GM23248 (cell line): ENCODE measurements around the gene PLEK2.

ENCODE experiments used
- EZH2 ChIP-seq: fragments of 200-600 bp; sonication (generic); IDR thresholded peaks from 2 replicates; pipeline ENCODE4 v1.6.1; 2018; ENCODE audit warnings: antibody characterized with exemption, mild to moderate bottlenecking; ENCODE audit not compliant: insufficient read depth, poor library complexity, severe bottlenecking
- EZH2phosphoT487 ChIP-seq: fragments of 200-600 bp; sonication (generic); IDR thresholded peaks from 2 replicates; pipeline ENCODE4 v1.6.1; 2018; ENCODE audit warnings: antibody characterized with exemption, moderate library complexity, mild to moderate bottlenecking, low read depth; ENCODE audit not compliant: insufficient read depth

DNA sequence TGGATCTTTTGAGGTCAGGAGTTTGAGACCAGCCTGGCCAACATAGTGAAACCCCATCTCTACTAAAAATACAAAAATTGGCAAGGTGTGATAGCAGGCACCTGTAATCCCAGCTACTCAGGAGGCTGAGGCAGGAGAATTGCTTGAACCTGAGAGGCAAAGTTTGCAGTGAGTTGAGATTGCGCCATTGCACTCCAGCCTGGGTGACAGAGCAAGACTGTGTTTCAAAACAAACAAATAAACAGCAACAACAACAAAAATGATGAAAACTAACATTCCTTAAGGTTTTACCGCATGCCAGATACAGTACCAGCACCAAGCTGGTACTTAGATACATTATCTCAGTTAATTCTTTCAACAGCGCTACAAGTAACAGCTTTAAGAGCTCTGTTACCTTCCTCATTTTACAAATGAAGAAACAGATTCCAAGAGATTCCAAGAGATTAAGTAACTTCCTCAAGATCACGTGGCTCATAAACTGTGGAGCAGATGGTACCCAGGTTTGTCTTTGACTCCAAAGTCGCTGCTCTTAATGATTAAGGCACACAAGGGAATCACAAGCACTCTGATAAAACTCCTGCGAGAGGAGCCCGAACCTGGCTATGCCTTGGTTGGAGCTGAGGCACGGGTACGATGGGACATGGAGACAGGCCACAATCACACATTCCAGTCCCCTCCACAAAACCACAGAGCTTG is 17.7 kb upstream of the PLEK2 start:
- no peak for TF ChIP-seq EZH2
- no peak for TF ChIP-seq EZH2phosphoT487
